ENCODE measurements around the gene SOX9.

Gene SOX9

GRCh38 chr17:72158895-72159885 is 38.4 kb downstream of the SOX9 start:
- Mint-ChIP-seq H3K9me3 (peaks cover 6% of the 10 kb centered on the region), H3K27ac (no peak overlapping the region), H3K27me3 (no peaks in the 10 kb centered on the region), H3K4me3 (no peak overlapping the region), H3K36me3 (peaks cover 3% of the 10 kb centered on the region), H3K4me1 (no peaks in the 10 kb centered on the region)

GRCh38 chr17:72162569-72162968 is 41.7 kb downstream of the SOX9 start:
- peaks cover 1% of the 10 kb centered on the region for H3K27me3 Mint-ChIP-seq
- H3K4me1 Mint-ChIP-seq, result no peaks in the 10 kb centered on the region
- H3K27ac Mint-ChIP-seq, result no peak overlapping the region
- no peak overlapping the region for H3K4me3 Mint-ChIP-seq
- peaks cover 3% of the 10 kb centered on the region for H3K36me3 Mint-ChIP-seq
- peaks cover 6% of the 10 kb centered on the region for H3K9me3 Mint-ChIP-seq

GRCh38 chr17:72163474-72163873 is 42.7 kb downstream of the SOX9 start:
- Mint-ChIP-seq H3K9me3 (peaks cover 6% of the 10 kb centered on the region), H3K27me3 (peaks cover 1% of the 10 kb centered on the region)

GRCh38 chr17:72164158-72164739 is 43.4 kb downstream of the SOX9 start:
- Mint-ChIP-seq H3K27me3 (peaks cover 1% of the 10 kb centered on the region), H3K4me1 (no peaks in the 10 kb centered on the region), H3K9me3 (peaks cover 6% of the 10 kb centered on the region), H3K36me3 (peaks cover 3% of the 10 kb centered on the region), H3K27ac (no peak overlapping the region), H3K4me3 (no peak overlapping the region)

More at GRCh38 chr17:72163474-72163873, 42.7 kb downstream of the SOX9 start:
- H3K27ac Mint-ChIP-seq, result no peak overlapping the region
- H3K4me3 Mint-ChIP-seq, result no peak overlapping the region
- no peaks in the 10 kb centered on the region for H3K4me1 Mint-ChIP-seq
- H3K36me3 Mint-ChIP-seq, result peaks cover 3% of the 10 kb centered on the region

GRCh38 chr17:72165192-72165866 is 44.5 kb downstream of the SOX9 start:
- Mint-ChIP-seq H3K4me1 (no peaks in the 10 kb centered on the region), H3K27ac (no peak overlapping the region), H3K9me3 (peaks cover 6% of the 10 kb centered on the region), H3K27me3 (peaks cover 1% of the 10 kb centered on the region), H3K36me3 (peaks cover 3% of the 10 kb centered on the region), H3K4me3 (no peak overlapping the region)

GRCh38 chr17:72165867-72166439 is 45.1 kb downstream of the SOX9 start:
- peaks cover 2% of the 10 kb centered on the region for H3K9me3 Mint-ChIP-seq
- peaks cover 1% of the 10 kb centered on the region for H3K27me3 Mint-ChIP-seq
- H3K4me1 Mint-ChIP-seq, result no peaks in the 10 kb centered on the region
- peaks cover 3% of the 10 kb centered on the region for H3K36me3 Mint-ChIP-seq
- no peak overlapping the region for H3K27ac Mint-ChIP-seq
- H3K4me3 Mint-ChIP-seq, result no peak overlapping the region

- Mint-ChIP-seq H3K9me3 (no peaks in the 10 kb centered on the region), H3K4me1 (no peaks in the 10 kb centered on the region), H3K27ac (no peak overlapping the region), H3K4me3 (no peak overlapping the region), H3K36me3 (no peaks in the 10 kb centered on the region), H3K27me3 (peaks cover 1% of the 10 kb centered on the region)
Observed at GRCh38 chr17:72167593-72167992, 46.8 kb downstream of the SOX9 start.

- no peaks in the 10 kb centered on the region for H3K9me3 Mint-ChIP-seq
- peaks cover 1% of the 10 kb centered on the region for H3K27me3 Mint-ChIP-seq
- no peak overlapping the region for H3K4me3 Mint-ChIP-seq
- H3K4me1 Mint-ChIP-seq, result no peaks in the 10 kb centered on the region
- H3K27ac Mint-ChIP-seq, result no peak overlapping the region
- no peaks in the 10 kb centered on the region for H3K36me3 Mint-ChIP-seq
Observed at GRCh38 chr17:72169823-72170222, 49.0 kb downstream of the SOX9 start.

GRCh38 chr17:72171703-72172667 is 51.2 kb downstream of the SOX9 start:
- no peaks in the 10 kb centered on the region for H3K36me3 Mint-ChIP-seq
- no peak overlapping the region for H3K4me3 Mint-ChIP-seq
- H3K9me3 Mint-ChIP-seq, result no peaks in the 10 kb centered on the region
- H3K27ac Mint-ChIP-seq, result no peak overlapping the region
- H3K4me1 Mint-ChIP-seq, result no peaks in the 10 kb centered on the region
- H3K27me3 Mint-ChIP-seq, result peaks cover 2% of the 10 kb centered on the region

GRCh38 chr17:72173499-72174116 is 52.8 kb downstream of the SOX9 start:
- Mint-ChIP-seq H3K36me3 (no peaks in the 10 kb centered on the region), H3K4me3 (no peak overlapping the region), H3K4me1 (no peaks in the 10 kb centered on the region), H3K27ac (no peak overlapping the region), H3K9me3 (no peaks in the 10 kb centered on the region), H3K27me3 (peaks cover 2% of the 10 kb centered on the region)

- H3K9me3 Mint-ChIP-seq, result no peaks in the 10 kb centered on the region
- H3K27me3 Mint-ChIP-seq, result peaks cover 2% of the 10 kb centered on the region
- no peaks in the 10 kb centered on the region for H3K36me3 Mint-ChIP-seq
- H3K27ac Mint-ChIP-seq, result no peak overlapping the region
- no peaks in the 10 kb centered on the region for H3K4me1 Mint-ChIP-seq
- no peak overlapping the region for H3K4me3 Mint-ChIP-seq
Observed at GRCh38 chr17:72175263-72175662, 54.4 kb downstream of the SOX9 start.
